ENCODE measurements around the gene ARL14EPL.

GRCh38 chr5:116023619-116024018 is 8.7 kb upstream of the ARL14EPL start:
- TF ChIP-seq CTCF (IDR thresholded peaks at IDR 0.05): no peak
- TF ChIP-seq POLR2A (IDR thresholded peaks at IDR 0.05): no peak
- TF ChIP-seq POLR2AphosphoS5 (IDR thresholded peaks at IDR 0.05): no peak

All from sigmoid colon (tissue), 4 donors.